GM12874 (cell line): ENCODE data around the gene MAS1L.

Experiments
- CTCF ChIP-seq: IDR thresholded peaks from 2 replicates; pipeline ENCODE4 v1.5.1; 2011; ENCODE audit warnings: low read depth, mild to moderate bottlenecking, control low read depth, low read length, moderate library complexity; ENCODE audit not compliant: insufficient read depth

MAS1L gene

GRCh38 chr6:29527564-29527963 is 39.8 kb upstream of the MAS1L start:
- no peak for TF ChIP-seq CTCF

- no peak for TF ChIP-seq CTCF
Observed at GRCh38 chr6:29527126-29527525, 39.4 kb upstream of the MAS1L start.

- no peak for TF ChIP-seq CTCF
Observed at GRCh38 chr6:29525311-29525639, 37.5 kb upstream of the MAS1L start.

GRCh38 chr6:29524444-29525310 is 36.9 kb upstream of the MAS1L start:
- TF ChIP-seq CTCF: no peak

GRCh38 chr6:29524044-29524443 is 36.3 kb upstream of the MAS1L start:
- TF ChIP-seq CTCF: no peak

GRCh38 chr6:29522227-29522626 is 34.5 kb upstream of the MAS1L start:
- TF ChIP-seq CTCF: no peak

- no peak for TF ChIP-seq CTCF
Observed at GRCh38 chr6:29521006-29521680, 33.4 kb upstream of the MAS1L start.
